Inflammatory macrophage (primary cell): Measurements from ENCODE around the gene PRKAG3.
A peak's percentile ranks its signal among the peaks of the same experiment; 100 is the strongest.

Experiments
- DNase-seq, 2 donors: peaks; one replicate each; pipeline ENCODE4 v3.0.0-alpha.2; 2020 to 2022
- total RNA-seq, 18 experiments: gene quantifications; one replicate each; lab custom pipeline; 2026; ENCODE audit warnings: mixed read lengths in 6 of 18, inconsistent platforms in 2 of 18; lab: John Stamatoyannopoulos, UW

Gene PRKAG3
- total RNA-seq, result 0 to 0.16 (median 0) reads per million in 18 experiments

DNA sequence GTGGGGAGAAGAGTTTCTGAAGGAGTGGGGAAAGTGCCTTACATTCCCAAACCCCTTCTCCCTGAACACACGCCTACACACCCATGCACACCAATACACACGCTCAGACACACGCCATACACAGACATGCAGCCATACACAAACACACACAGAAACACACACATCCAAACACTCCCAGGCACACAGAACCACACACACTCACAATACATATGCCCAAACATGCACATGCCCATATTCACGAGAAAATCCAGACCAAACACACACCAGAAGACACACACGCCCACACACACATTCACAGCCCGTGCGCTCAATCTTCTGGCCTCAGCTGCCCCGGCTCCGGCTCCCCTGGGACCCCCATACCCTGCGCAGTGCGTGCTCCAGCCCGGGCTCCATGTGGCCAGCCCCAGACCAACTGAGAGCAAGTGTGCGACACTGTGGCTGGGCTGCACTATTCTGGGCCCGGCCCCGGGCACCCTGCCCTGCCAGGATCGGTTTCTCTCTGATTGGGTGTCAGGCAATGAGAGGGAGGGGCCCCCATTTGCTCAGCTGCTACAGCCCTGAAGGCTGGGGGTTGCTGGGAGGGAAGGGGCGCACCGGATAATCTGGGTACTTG lies at the start of gene PRKAG3:
Gene PRKAG3, minus strand, starts transcription at position 426 of the 613 bp plus-strand sequence.
- DNase-seq, result no peak

DNA sequence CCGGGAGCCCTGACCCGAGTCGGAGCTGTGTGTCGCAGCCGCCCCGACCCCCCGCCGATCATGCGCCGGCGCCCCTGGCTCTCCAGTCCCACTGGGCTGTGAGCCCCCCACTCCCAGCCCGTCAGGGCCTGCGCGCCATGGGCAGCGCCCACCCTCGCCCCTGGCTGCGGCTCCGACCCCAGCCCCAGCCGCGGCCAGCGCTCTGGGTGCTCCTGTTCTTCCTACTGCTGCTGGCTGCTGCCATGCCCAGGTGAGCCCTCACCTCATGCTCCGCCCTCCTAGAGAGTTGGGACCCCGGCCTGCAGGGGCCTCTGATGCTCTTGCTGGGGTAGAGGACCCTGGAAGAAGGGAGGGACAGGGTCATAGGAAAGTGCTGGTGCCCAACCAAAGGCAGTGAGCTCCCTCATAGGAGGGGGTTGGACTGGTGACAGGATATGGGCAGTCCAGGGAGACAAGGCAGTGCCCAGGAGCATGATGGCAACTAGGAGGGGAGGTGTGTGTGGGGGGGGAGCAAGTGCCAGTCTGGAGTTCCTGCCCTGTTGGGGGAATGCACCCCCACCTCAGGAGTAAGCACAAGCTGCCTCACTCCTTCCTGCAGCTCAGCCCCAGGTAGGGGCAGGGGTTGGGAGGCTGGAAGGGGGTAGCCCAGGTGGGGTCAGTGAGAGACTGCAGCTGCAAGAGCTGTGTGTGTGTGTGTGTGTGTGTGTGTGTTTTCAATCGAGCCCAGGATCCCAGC lies 49.4 kb upstream of the PRKAG3 start:
- no peak for DNase-seq

DNA sequence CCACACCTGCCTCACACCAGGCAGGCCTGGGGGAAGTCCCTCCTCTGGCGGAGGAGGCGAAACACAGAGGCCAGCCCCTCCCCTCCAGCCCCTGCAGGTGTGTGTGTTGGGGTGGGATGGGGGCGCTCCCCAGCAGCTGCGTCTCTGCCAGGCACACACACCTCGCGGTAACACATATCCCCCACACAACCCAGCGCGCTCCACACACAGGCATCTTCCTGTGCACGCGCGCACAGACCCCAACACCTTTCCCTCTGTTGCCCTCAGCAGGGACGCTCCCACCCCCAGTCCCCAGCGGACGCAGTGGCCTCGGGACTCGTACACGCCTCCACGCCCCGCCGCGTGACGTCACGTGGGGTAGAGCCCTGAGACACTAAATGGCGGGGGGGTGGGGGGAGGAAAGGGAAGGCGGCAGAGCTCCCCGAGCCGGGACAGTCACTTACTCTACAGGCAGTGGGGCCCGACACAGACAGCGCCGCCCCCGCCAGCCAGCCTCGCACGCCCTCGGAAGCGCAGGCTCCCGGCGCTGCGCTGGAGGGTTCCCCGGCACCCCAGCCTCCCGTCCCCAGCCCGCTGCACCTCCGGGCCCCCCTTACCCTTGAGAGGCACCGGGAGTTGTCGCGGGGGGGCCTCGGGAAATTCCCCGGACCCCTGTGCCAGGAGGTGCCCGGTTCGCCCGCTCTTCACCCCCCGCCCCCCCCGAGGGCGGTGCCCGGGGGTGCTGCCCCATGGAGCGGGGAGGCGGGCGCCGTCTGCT lies 48.7 kb upstream of the PRKAG3 start, which contains the start of gene WNT10A:
Gene WNT10A, plus strand, starts transcription at position 751 of the 757 bp plus-strand sequence. CDS start 144 bp downstream, outside the sequence.
- peak in 1 of 2 donors; percentile 41 for DNase-seq

DNA sequence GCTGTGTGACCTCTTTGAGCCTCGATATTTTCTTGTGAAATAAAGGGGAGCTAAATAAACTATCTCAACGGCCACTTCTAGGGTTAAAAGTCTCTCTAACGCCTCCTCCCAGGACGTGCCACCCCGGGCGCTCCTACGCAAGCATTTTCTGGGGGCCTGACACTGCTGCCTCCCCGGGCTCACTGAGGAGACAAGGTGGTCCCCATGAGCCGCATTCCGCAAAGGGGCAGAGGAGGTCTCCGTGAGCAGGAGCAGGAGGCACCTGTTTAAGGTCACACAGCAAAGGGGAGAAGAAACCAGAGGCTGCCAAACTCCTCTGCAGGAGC lies 48.1 kb upstream of the PRKAG3 start:
- no peak for DNase-seq

DNA sequence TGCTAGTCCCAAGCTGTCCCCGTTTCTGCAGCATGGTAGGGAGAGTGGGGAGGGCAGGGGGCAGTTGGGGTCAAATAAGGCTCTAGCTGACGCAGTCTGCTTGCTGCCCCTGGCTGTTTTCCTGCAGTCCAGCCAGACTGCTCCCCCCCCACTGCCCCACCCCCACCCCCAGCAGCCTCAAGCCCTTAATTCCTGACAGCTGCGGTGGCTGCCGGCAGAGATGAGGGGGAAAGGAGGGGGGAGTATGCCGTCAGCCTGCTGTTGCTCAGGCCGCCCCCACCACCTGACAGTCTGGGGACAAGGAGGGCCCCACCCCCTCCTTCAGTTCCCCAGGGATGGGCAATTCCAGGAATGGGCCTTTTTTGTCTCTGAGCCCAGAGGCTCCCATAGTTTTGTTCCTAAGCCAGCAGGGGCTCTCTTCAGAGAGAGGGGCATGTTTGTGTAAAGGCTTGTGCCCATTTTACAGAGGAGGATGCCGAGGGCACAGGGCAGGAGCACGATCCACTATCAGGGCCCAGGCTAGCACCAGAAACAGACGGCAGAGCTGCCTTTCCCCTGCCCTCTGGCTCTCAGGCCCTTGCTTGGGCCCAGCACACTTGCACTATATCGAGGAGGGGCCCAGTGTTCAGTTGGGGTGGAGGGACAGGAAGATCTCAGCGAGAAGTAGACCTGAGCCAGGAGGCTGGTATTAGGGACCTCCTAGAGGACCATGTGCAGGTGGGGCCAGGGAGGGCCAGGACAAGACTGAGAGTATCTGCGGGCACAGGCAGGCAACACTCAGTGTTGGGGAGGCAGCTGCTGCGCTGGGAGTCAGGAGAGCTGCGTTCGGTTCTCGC lies 47.5 kb upstream of the PRKAG3 start:
- DNase-seq, result no peak

DNA sequence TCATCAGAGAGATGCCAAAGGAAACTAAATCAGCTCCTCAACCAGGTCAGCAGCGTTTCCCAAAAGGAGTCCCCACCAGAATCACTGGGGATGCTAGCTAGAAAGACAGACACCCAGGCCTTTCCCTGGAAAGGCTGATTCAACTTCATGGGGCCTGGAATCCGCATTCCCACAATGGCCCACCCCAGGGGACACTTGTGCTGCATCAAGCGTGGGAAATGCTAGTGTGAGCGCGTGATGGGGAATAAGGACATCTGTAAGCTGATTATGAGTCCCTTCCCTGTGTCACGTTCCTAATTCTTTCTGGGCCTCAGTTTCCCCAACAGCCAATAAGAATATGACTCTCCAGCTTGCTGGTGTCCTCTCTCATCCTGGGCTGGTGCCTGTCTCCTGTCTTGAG lies 46.9 kb upstream of the PRKAG3 start:
- DNase-seq, result no peak

- no peak for DNase-seq
Measured at GRCh38 chr2:218877891-218878290, 46.3 kb upstream of the PRKAG3 start.

GRCh38 chr2:218877331-218877730 lies 45.7 kb upstream of the PRKAG3 start:
- no peak for DNase-seq

- DNase-seq, result peak; percentile 73 to 81
Measured at GRCh38 chr2:218876562-218877219, 45.1 kb upstream of the PRKAG3 start.

DNA sequence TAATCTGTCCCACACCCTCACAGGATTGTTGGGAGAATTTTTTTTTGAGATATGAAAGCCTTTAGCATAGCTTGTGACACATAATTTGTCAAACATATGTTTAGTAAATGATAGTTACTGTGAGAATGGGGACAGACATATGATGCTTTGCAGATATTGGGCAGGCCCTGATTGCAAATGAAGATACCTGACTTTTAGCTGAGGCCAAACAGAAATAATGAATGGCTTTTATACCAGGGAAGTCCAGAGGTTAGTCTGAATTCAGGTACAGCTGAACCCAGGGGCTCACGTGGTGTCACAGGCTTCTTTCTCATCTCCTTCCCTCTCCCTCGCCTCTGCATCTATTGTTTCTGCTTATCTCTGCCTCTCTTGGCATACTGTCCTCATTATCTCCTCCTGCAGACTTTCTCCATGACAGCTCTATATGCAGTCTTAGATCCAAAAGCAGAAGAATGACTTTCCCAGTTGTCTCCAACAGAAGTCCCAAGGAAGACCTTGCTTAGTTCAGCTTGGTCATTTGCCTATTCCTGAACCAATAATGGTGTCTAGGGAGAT lies 44.2 kb upstream of the PRKAG3 start:
- DNase-seq, result no peak

DNA sequence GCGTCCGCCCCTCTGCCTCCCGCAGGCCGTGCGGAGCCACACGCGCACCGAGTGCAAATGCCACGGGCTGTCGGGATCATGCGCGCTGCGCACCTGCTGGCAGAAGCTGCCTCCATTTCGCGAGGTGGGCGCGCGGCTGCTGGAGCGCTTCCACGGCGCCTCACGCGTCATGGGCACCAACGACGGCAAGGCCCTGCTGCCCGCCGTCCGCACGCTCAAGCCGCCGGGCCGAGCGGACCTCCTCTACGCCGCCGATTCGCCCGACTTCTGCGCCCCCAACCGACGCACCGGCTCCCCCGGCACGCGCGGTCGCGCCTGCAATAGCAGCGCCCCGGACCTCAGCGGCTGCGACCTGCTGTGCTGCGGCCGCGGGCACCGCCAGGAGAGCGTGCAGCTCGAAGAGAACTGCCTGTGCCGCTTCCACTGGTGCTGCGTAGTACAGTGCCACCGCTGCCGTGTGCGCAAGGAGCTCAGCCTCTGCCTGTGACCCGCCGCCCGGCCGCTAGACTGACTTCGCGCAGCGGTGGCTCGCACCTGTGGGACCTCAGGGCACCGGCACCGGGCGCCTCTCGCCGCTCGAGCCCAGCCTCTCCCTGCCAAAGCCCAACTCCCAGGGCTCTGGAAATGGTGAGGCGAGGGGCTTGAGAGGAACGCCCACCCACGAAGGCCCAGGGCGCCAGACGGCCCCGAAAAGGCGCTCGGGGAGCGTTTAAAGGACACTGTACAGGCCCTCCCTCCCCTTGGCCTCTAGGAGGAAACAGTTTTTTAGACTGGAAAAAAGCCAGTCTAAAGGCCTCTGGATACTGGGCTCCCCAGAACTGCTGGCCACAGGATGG lies 42.0 kb upstream of the PRKAG3 start:
- no peak for DNase-seq

DNA sequence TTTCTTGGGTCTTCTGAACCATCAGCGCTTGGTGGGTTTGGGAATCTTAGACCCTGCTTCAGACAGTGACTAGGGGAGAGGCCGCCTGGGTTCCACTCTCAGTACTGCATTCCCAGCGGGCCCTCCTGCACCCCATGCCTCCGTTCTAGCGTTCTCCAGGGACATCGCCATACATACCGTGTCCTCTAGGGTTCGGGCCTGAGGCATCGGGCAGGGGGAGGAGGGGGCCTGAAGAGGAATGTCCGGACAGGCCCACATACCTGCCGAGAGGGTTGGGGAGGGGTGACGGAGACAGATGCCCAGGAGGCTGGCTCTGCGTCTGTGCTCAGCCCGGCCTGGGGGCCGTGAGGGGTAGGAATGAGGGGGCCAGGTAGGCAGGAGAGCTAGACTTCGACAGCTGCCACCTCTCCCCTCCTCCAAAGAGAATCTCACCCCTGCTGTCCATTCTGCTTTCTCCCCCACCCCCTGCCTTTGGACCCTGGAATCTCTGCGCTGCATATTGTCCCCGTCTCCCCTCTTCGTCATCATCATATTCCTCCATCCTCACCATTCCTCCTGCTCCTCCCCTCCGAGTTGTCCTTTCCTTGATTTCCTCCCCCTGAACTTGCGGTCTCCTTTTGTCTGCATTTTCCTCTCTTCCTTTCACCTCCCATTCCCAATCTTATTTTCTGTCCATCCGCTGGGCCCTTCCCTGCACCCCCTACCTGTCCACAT lies 41.2 kb upstream of the PRKAG3 start:
- DNase-seq, result no peak

DNA sequence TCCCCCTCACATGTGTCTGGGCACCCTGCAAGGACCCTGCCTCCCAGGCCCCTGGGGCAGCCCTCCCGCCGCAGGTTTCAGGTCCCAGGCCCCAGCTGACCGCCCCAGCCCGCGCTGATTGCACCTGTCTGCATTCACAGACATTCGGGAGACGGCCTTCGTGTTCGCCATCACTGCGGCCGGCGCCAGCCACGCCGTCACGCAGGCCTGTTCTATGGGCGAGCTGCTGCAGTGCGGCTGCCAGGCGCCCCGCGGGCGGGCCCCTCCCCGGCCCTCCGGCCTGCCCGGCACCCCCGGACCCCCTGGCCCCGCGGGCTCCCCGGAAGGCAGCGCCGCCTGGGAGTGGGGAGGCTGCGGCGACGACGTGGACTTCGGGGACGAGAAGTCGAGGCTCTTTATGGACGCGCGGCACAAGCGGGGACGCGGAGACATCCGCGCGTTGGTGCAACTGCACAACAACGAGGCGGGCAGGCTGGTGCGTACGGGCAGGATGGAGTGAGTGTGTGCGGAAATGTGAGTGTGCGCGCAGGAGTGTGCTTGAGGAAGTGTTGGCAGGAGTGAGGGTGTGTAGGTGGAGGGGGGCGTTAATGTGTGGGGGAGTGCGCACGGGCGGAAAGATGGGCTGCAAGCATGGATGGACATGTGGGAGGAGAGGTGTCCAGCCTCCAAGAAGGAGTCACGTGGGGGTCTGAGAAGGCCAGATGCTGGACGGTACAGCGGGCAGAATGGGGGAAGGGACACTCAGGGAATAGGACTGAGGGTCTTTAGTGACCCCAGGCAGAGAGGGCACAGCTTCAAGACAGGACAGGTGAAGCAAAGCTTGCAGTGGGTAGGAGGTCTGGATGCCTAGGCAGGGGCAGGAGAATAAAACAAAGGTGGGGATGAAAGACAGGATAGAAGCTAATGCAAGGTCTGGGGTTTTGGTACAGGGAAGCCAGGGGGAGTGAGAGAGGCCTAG lies 40.0 kb upstream of the PRKAG3 start:
- DNase-seq, result no peak

GRCh38 chr2:218870984-218871344 lies 39.4 kb upstream of the PRKAG3 start:
- DNase-seq, result no peak

GRCh38 chr2:218869064-218869463 lies 37.5 kb upstream of the PRKAG3 start:
- DNase-seq, result no peak

GRCh38 chr2:218867900-218868299 lies 36.3 kb upstream of the PRKAG3 start:
- DNase-seq, result peak; percentile 18 to 20

GRCh38 chr2:218865999-218866398 lies 34.4 kb upstream of the PRKAG3 start:
- DNase-seq, result no peak

- no peak for DNase-seq
Measured at GRCh38 chr2:218865396-218865795, 33.8 kb upstream of the PRKAG3 start.

DNA sequence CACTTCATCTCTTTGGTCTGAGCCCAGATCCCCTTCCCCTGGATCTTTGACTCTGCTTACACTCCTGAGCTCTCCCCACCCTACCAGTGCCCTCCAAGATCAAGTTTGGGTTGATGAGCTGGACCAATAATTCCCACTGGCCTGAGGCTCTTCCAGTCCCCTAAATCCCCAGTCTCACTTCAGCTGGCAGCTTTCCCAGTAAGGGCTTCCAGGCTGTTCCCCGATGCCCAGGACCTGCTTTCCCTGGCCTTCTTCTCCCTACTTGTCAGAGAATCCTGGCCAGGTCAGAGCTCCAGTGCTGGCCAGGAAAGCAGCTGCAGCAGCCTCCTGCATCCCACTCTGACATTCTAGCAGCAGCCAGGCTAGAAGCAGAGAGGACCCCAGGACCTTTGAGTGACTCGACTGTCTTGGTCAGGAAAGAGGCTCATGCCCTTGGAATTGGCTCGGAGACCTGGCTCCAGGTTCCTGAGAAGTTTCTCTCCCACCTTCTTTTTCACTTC lies 31.5 kb upstream of the PRKAG3 start:
- DNase-seq, result no peak
